Liver (tissue), 9 donors: ENCODE results near the gene SFT2D1. TPM values are rescaled to one million over a fixed set of nuclear protein-coding genes. Genes with fewer than 3 reads are reported as not detected.

Experiments used
- DNase-seq: peaks from one replicate; pipeline ENCODE4 v3.0.0-alpha.2; 2017; ENCODE audit warnings: low spot score
- H3K27ac ChIP-seq, 2 donors: one replicate each; pipeline ENCODE4 v1.7.0; 2013; ENCODE audit warnings: inconsistent platforms in 2 of 2, low read length in 2 of 2, control low read depth in 1 of 2, low read depth in 1 of 2, mild to moderate bottlenecking in 1 of 2
- H3K27me3 ChIP-seq, 4 donors: one replicate each; pipeline versions ENCODE4 v1.6.1 to v1.7.0; 2013; ENCODE audit warnings: low read length in 3 of 4, inconsistent platforms in 1 of 4, mild to moderate bottlenecking in 1 of 4, moderate library complexity in 1 of 4; ENCODE audit not compliant: control insufficient read depth in 4 of 4, insufficient read depth in 4 of 4
- H3K36me3 ChIP-seq, 4 donors: one replicate each; pipeline versions ENCODE4 v1.6.1 to v1.7.0; 2013; ENCODE audit warnings: low read length in 3 of 4, mild to moderate bottlenecking in 3 of 4, low read depth in 1 of 4, moderate library complexity in 1 of 4; ENCODE audit not compliant: control insufficient read depth in 4 of 4, insufficient read depth in 3 of 4
- H3K4me1 ChIP-seq, 4 donors: one replicate each; pipeline versions ENCODE4 v1.6.1 to v1.7.0; 2013; ENCODE audit warnings: low read length in 3 of 4, mild to moderate bottlenecking in 3 of 4, moderate library complexity in 1 of 4; ENCODE audit not compliant: control insufficient read depth in 4 of 4, insufficient read depth in 4 of 4
- H3K4me3 ChIP-seq, 3 donors: one replicate each; pipeline versions ENCODE4 v1.6.1 to v1.7.0; 2013; ENCODE audit warnings: low read length in 3 of 3, control low read depth in 1 of 3, low read depth in 1 of 3, mild to moderate bottlenecking in 1 of 3
- H3K9ac ChIP-seq, 2 donors: one replicate each; pipeline ENCODE4 v1.7.0; 2013; ENCODE audit warnings: low read length in 2 of 2, mild to moderate bottlenecking in 2 of 2, moderate library complexity in 2 of 2, control low read depth in 1 of 2, low read depth in 1 of 2
- H3K9me3 ChIP-seq, 4 donors: one replicate each; pipeline versions ENCODE4 v1.6.1 to v1.7.0; 2013; ENCODE audit warnings: low read length in 3 of 4; ENCODE audit not compliant: control insufficient read depth in 4 of 4
- ATF3 ChIP-seq: IDR thresholded peaks from 2 replicates; pipeline ENCODE4 v1.6.1; 2016; ENCODE audit warnings: antibody characterized with exemption
- CTCF ChIP-seq: fragments of 150-350 bp; IDR thresholded peaks from 2 replicates; pipeline ENCODE4 v1.5.1; 2017; ENCODE audit warnings: improper control_type of control experiment, low read depth, low read length; ENCODE audit not compliant: missing input control
- FOXA1 ChIP-seq: IDR thresholded peaks from 2 replicates; pipeline ENCODE4 v1.6.1; 2016; ENCODE audit warnings: antibody characterized with exemption
- FOXA2 ChIP-seq: IDR thresholded peaks from 2 replicates; pipeline ENCODE4 v1.6.1; 2016; ENCODE audit warnings: antibody characterized with exemption
- HNF4A ChIP-seq, 2 donors: conservative IDR thresholded peaks; 2 replicates each; pipeline ENCODE4 v1.6.1; 2016; ENCODE audit warnings: antibody characterized with exemption in 2 of 2, mild to moderate bottlenecking in 2 of 2
- NR2F2 ChIP-seq: IDR thresholded peaks from 2 replicates; pipeline ENCODE4 v1.6.1; 2016; ENCODE audit warnings: antibody characterized with exemption
- RAD21 ChIP-seq, 2 donors: IDR thresholded peaks; 2 replicates each; pipeline ENCODE4 v1.6.1; 2016; ENCODE audit warnings: antibody characterized with exemption in 2 of 2, mild to moderate bottlenecking in 2 of 2
- REST ChIP-seq: IDR thresholded peaks from 2 replicates; pipeline ENCODE4 v1.6.1; 2016; ENCODE audit warnings: antibody characterized with exemption, mild to moderate bottlenecking
- SP1 ChIP-seq: IDR thresholded peaks from 2 replicates; pipeline ENCODE4 v1.6.1; 2018; ENCODE audit warnings: antibody characterized with exemption, mild to moderate bottlenecking
- TAF1 ChIP-seq: conservative IDR thresholded peaks from 2 replicates; pipeline ENCODE4 v1.6.1; 2016; ENCODE audit warnings: antibody characterized with exemption, mild to moderate bottlenecking
- WGBS: extraction: QIAGEN DNeasy Blood & Tissue Kit; methylation state at CpG from one replicate; pipeline ENCODE4 v1.1.7; 2013; 5-methylcytosine and 5-hydroxymethylcytosine counted together
- polyA plus RNA-seq, 2 donors: library from polyadenylated mRNA; stranded (reverse) in 1 of 2; unstranded in 1 of 2; fragments of 200-250 nt in 1 of 2; fragments of >200 nt in 1 of 2; fragmentation: Nextera tagmentation in 1 of 2; extraction: Ambion mirVana in 1 of 2; gene quantifications; one replicate each; pipeline versions ENCODE4 v1.2.1 to v1.2.3, GENCODE V29; 2013 to 2015
- total RNA-seq, 2 donors: library from RNA; depleted of rRNA; stranded (reverse); fragments of >200 nt; gene quantifications; one replicate each; pipeline ENCODE4 v1.2.3, GENCODE V29; 2014
- donor health status: healthy.
- donor health status: healthy.
- donor health status: healthy.
- donor health status: healthy.
- donor health status: healthy.

Gene SFT2D1
- total and polyA plus RNA-seq, 4 donors: 9.5 to 16.6 (median 15.2) TPM

GRCh38 chr6:166379103-166379586 is 36.8 kb upstream of the SFT2D1 start:
- H3K9ac ChIP-seq: no peak overlapping the region
- no peak for DNase-seq
- H3K9me3 ChIP-seq: no peaks in the 10 kb centered on the region
- H3K4me3 ChIP-seq: no peak overlapping the region
- H3K27ac ChIP-seq: no peak overlapping the region
- H3K27me3 ChIP-seq: no peaks in the 10 kb centered on the region
- no peak for TF ChIP-seq CTCF
- no peak for TF ChIP-seq REST
- no peak for TF ChIP-seq FOXA2
- no peak for TF ChIP-seq HNF4A (conservative IDR thresholded peaks at IDR 0.05)
- no peak for TF ChIP-seq ATF3
- TF ChIP-seq SP1: no peak
- TF ChIP-seq FOXA1: no peak
- no peak for TF ChIP-seq RAD21 (IDR thresholded peaks at IDR 0.05)
- TF ChIP-seq TAF1: no peak
- WGBS: 94% methylated on average over 1 of the region's 1 CpG
- peaks cover 7 to 32% (median 27%) of the 10 kb centered on the region in 4 donors for H3K4me1 ChIP-seq
- H3K36me3 ChIP-seq: no peaks in the 10 kb centered on the region

- WGBS: 73% methylated on average over 2 of the region's 2 CpGs
- H3K4me1 ChIP-seq: peaks cover 7 to 32% (median 27%) of the 10 kb centered on the region in 4 donors
- no peaks in the 10 kb centered on the region for H3K36me3 ChIP-seq
- TF ChIP-seq NR2F2 (no peak), HNF4A (conservative IDR thresholded peaks at IDR 0.05) (no peak)
- no peaks in the 10 kb centered on the region for H3K9me3 ChIP-seq
- H3K4me3 ChIP-seq: no peak overlapping the region
- no peaks in the 10 kb centered on the region for H3K27me3 ChIP-seq
- H3K27ac ChIP-seq: no peak overlapping the region
- DNase-seq: no peak
- H3K9ac ChIP-seq: no peak overlapping the region
Observed at GRCh38 chr6:166377721-166378120, 35.4 kb upstream of the SFT2D1 start.

GRCh38 chr6:166375013-166375412 is 32.7 kb upstream of the SFT2D1 start:
- 97% methylated on average over 1 of the region's 1 CpG for WGBS
- Histone ChIP-seq H3K4me1 (peaks cover 7 to 22% (median 20%) of the 10 kb centered on the region in 4 donors), H3K4me3 (no peak overlapping the region), H3K27ac (no peak overlapping the region), H3K9me3 (no peaks in the 10 kb centered on the region), H3K27me3 (no peaks in the 10 kb centered on the region), H3K36me3 (no peaks in the 10 kb centered on the region), H3K9ac (no peak overlapping the region)
- no peak for DNase-seq
- no peak for TF ChIP-seq FOXA2
- no peak for TF ChIP-seq FOXA1
- TF ChIP-seq REST: no peak
- no peak for TF ChIP-seq CTCF
- no peak for TF ChIP-seq SP1
